B cell (primary cell): Measurements from ENCODE around the gene DNAJA4.

Experiments used
- EZH2 ChIP-seq: IDR thresholded peaks from 2 replicates; pipeline ENCODE4 v1.6.1; 2012; ENCODE audit warnings: borderline replicate concordance, low read depth, mild to moderate bottlenecking, moderate library complexity, low read length; ENCODE audit not compliant: insufficient read depth, poor library complexity, severe bottlenecking
- TF ChIP-seq, protein P1 (sequence below): fragments of 200-600 bp; IDR thresholded peaks from one replicate; pipeline ENCODE4 v1.8.0; 2022; ENCODE audit warnings: antibody characterized with exemption, mild to moderate bottlenecking

DNA sequence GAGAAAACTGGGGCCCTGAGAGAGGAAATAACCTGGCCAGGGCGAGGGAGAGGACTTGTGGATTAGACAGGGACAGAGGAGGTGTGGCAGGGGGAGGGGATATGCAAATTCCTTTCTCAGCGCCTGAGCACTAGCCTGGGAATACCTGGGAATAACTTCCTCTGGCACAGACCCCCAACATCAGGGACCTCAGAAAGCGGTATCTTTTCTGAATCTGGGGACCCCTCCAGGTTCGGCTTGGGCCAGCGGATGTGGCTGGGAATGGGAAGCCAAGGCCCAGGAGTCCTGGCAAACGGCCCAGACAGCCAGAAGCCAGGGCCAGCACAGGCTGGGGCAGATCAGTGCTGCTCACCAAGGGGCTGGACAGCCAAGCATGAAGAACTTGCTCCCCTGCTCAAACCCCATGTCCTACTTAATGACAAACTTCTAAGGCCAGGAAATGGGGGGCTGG, 20.8 kb upstream of the DNAJA4 start:
- no peak for TF ChIP-seq EZH2
- TF ChIP-seq, protein P1, sequence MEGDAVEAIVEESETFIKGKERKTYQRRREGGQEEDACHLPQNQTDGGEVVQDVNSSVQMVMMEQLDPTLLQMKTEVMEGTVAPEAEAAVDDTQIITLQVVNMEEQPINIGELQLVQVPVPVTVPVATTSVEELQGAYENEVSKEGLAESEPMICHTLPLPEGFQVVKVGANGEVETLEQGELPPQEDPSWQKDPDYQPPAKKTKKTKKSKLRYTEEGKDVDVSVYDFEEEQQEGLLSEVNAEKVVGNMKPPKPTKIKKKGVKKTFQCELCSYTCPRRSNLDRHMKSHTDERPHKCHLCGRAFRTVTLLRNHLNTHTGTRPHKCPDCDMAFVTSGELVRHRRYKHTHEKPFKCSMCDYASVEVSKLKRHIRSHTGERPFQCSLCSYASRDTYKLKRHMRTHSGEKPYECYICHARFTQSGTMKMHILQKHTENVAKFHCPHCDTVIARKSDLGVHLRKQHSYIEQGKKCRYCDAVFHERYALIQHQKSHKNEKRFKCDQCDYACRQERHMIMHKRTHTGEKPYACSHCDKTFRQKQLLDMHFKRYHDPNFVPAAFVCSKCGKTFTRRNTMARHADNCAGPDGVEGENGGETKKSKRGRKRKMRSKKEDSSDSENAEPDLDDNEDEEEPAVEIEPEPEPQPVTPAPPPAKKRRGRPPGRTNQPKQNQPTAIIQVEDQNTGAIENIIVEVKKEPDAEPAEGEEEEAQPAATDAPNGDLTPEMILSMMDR = no peak
